K562 (cell line): ENCODE results near the gene ZBTB20.

Source experiments
- CEBPB ChIP-seq: fragments of 450-650 bp; IDR thresholded peaks from 2 replicates; pipeline ENCODE4 v1.6.1; 2016; ENCODE audit warnings: missing genetic modification characterization, missing compliant biosample characterization
- EGR1 ChIP-seq: fragments of 450-650 bp; conservative IDR thresholded peaks from 2 replicates; pipeline ENCODE4 v1.6.1; 2017; ENCODE audit warnings: mild to moderate bottlenecking
- EZH2 ChIP-seq: IDR thresholded peaks from 2 replicates; pipeline ENCODE4 v1.6.1; 2012; ENCODE audit warnings: low read depth, mild to moderate bottlenecking, inconsistent platforms, low read length, borderline replicate concordance
- MYC ChIP-seq, 2 experiments: fragments of 250-450 bp in 1 of 2; sonication (Bioruptor Pico) in 1 of 2; IDR thresholded peaks; 2 replicates each; pipeline versions ENCODE4 v1.5.1 to v1.6.1; 2012 to 2021; ENCODE audit warnings: low read depth in 2 of 2, borderline replicate concordance in 1 of 2, improper control_type of control experiment in 1 of 2, low read length in 1 of 2, mild to moderate bottlenecking in 1 of 2, moderate library complexity in 1 of 2
- RAD21 ChIP-seq, 2 experiments: fragments of 250-450 bp in 1 of 2; fragments of 450-650 bp in 1 of 2; sonication (Bioruptor Pico) in 1 of 2; formaldehyde crosslinking in 1 of 2; IDR thresholded peaks in 1 of 2; conservative IDR thresholded peaks in 1 of 2; 2 replicates each; pipeline versions ENCODE4 v1.4.0 to v1.8.0; 2020 to 2022; ENCODE audit warnings: mild to moderate bottlenecking in 2 of 2, moderate library complexity in 1 of 2

- TF ChIP-seq EGR1 (no peak), CEBPB (tag) (no peak), MYC (IDR thresholded peaks at IDR 0.05; ENCODE audit: low read depth, low read length) (no peak), MYC (CRISPR knock-in tag; IDR thresholded peaks at IDR 0.05; ENCODE audit: borderline replicate concordance, low read depth) (no peak), RAD21 (CRISPR knock-in tag; conservative IDR thresholded peaks at IDR 0.05 in 1 of 2, IDR thresholded peaks at IDR 0.05 in 1 of 2) (no peak), EZH2 (no peak)
These were observed 421.1 kb downstream of the ZBTB20 start for GRCh38 chr3:114725966-114726365.
